ENCODE measurements around the gene ASB6.

The ASB6 gene

GRCh38 chr9:129601082-129601674, 40.8 kb downstream of the ASB6 start:
- Histone ChIP-seq H3K79me2 (ENCODE audit: insufficient read depth, low read length) (no peaks in the 10 kb centered on the region), H3K4me2 (ENCODE audit: insufficient read depth, low read length) (no peak overlapping the region), H2AFZ (ENCODE audit: low read depth, low read length) (no peak overlapping the region), H3K4me3 (ENCODE audit: low read depth in 1 of 2, low read length in 2 of 2) (no peak overlapping the region), H3K4me1 (ENCODE audit: insufficient read depth, low read length) (no peaks in the 10 kb centered on the region), H3K36me3 (ENCODE audit: insufficient read depth, low read length) (no peaks in the 10 kb centered on the region), H3K27ac (ENCODE audit: low read length) (no peak overlapping the region), H3K9ac (ENCODE audit: low read depth, low read length) (no peak overlapping the region), H3K27me3 (ENCODE audit: insufficient read depth, low read length, poor library complexity) (no peaks in the 10 kb centered on the region), H3K9me3 (ENCODE audit: insufficient read depth, low read length, severe bottlenecking) (no peaks in the 10 kb centered on the region), H4K20me1 (ENCODE audit: insufficient read depth, low read length) (no peaks in the 10 kb centered on the region)
- no peak for DNase-seq
- ATAC-seq (ENCODE audit: insufficient read depth, low read depth): no peak
- TF ChIP-seq EZH2 (IDR thresholded peaks at IDR 0.05; ENCODE audit: borderline replicate concordance, low read depth, low read length, severe bottlenecking) (no peak), CTCF (IDR thresholded peaks at IDR 0.05; ENCODE audit: borderline replicate concordance, extremely low read depth, low read length, poor library complexity, severe bottlenecking) (no peak)

- Histone ChIP-seq H3K4me3 (ENCODE audit: low read depth in 1 of 2, low read length in 2 of 2) (no peak overlapping the region), H3K27ac (ENCODE audit: low read length) (no peak overlapping the region), H3K36me3 (ENCODE audit: insufficient read depth, low read length) (no peaks in the 10 kb centered on the region), H3K27me3 (ENCODE audit: insufficient read depth, low read length, poor library complexity) (no peaks in the 10 kb centered on the region), H2AFZ (ENCODE audit: low read depth, low read length) (no peak overlapping the region), H3K9ac (ENCODE audit: low read depth, low read length) (no peak overlapping the region), H3K79me2 (ENCODE audit: insufficient read depth, low read length) (no peaks in the 10 kb centered on the region), H3K4me1 (ENCODE audit: insufficient read depth, low read length) (no peaks in the 10 kb centered on the region), H4K20me1 (ENCODE audit: insufficient read depth, low read length) (no peaks in the 10 kb centered on the region), H3K9me3 (ENCODE audit: insufficient read depth, low read length, severe bottlenecking) (no peaks in the 10 kb centered on the region), H3K4me2 (ENCODE audit: insufficient read depth, low read length) (no peak overlapping the region)
- DNase-seq (no peak), ATAC-seq (ENCODE audit: insufficient read depth, low read depth) (no peak)
- no peak for TF ChIP-seq CTCF (IDR thresholded peaks at IDR 0.05; ENCODE audit: borderline replicate concordance, extremely low read depth, low read length, poor library complexity, severe bottlenecking)
- TF ChIP-seq EZH2 (IDR thresholded peaks at IDR 0.05; ENCODE audit: borderline replicate concordance, low read depth, low read length, severe bottlenecking): no peak
Observed at GRCh38 chr9:129598089-129598596, 43.8 kb downstream of the ASB6 start.

DNA sequence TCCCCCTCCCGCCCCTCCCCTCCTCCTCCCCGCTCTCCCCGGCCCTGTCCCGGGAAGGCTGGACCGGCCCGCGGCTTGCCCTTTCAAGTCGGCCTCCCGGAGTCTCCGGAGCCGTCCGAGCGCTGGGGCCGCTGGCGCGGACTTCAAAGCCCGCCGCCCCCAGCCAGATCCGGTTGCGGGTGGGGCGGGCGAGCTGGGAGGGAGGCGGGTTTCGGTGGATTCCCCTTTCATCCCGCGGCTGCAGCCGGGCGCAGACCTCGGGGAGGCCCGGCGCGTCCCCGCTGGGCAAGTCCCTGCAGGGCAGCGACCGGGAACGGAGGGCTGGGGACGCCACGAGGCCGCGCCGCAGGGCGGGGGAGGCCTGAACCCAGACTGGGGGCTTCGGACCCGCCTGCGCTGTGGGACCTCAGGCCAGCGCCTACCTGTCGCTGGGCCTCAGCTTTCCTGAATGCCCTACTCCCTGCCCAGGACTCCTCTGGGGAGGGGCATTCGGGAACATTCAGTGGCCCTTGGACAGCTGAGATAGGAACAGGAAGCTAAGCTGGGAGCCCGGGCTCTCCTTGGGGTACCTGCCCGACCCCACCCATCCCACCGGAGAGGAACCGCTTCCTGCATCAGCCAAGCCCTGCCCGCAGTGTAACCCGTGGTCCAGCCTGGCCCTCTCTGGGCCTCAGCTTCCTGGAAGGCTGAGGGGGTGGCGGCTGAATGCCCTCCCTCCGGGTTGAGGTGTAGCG, 44.4 kb downstream of the ASB6 start:
- Histone ChIP-seq H3K27ac (ENCODE audit: low read length) (no peak overlapping the region), H4K20me1 (ENCODE audit: insufficient read depth, low read length) (no peaks in the 10 kb centered on the region), H3K4me3 (ENCODE audit: low read depth in 1 of 2, low read length in 2 of 2) (no peak overlapping the region), H3K27me3 (ENCODE audit: insufficient read depth, low read length, poor library complexity) (no peaks in the 10 kb centered on the region), H3K4me2 (ENCODE audit: insufficient read depth, low read length) (no peak overlapping the region), H3K4me1 (ENCODE audit: insufficient read depth, low read length) (no peaks in the 10 kb centered on the region), H3K79me2 (ENCODE audit: insufficient read depth, low read length) (no peaks in the 10 kb centered on the region), H3K9me3 (ENCODE audit: insufficient read depth, low read length, severe bottlenecking) (no peaks in the 10 kb centered on the region), H3K9ac (ENCODE audit: low read depth, low read length) (no peak overlapping the region), H2AFZ (ENCODE audit: low read depth, low read length) (no peak overlapping the region), H3K36me3 (ENCODE audit: insufficient read depth, low read length) (no peaks in the 10 kb centered on the region)
- TF ChIP-seq EZH2 (IDR thresholded peaks at IDR 0.05; ENCODE audit: borderline replicate concordance, low read depth, low read length, severe bottlenecking) (no peak), CTCF (IDR thresholded peaks at IDR 0.05; ENCODE audit: borderline replicate concordance, extremely low read depth, low read length, poor library complexity, severe bottlenecking) (no peak)
- no peak for DNase-seq
- no peak for ATAC-seq (ENCODE audit: insufficient read depth, low read depth)

Data from DND-41 (cell line).